Fibroblast of mammary gland (primary cell): ENCODE data around the gene ECHDC3.

ENCODE experiments used
- DNase-seq: peaks from one replicate; pipeline ENCODE4 v3.0.0-alpha.2; 2010; ENCODE audit warnings: low read depth
- H3K4me3 ChIP-seq: 2 replicates; pipeline ENCODE4 v1.5.1; 2011; ENCODE audit warnings: low read depth, mild to moderate bottlenecking, low read length, moderate library complexity; ENCODE audit not compliant: control insufficient read depth
- TF ChIP-seq, protein P1 (sequence below): conservative IDR thresholded peaks from 2 replicates; pipeline ENCODE4 v1.5.1; 2011; ENCODE audit warnings: low read depth, low read length, inconsistent platforms; ENCODE audit not compliant: control insufficient read depth, insufficient read depth

Gene ECHDC3

DNA sequence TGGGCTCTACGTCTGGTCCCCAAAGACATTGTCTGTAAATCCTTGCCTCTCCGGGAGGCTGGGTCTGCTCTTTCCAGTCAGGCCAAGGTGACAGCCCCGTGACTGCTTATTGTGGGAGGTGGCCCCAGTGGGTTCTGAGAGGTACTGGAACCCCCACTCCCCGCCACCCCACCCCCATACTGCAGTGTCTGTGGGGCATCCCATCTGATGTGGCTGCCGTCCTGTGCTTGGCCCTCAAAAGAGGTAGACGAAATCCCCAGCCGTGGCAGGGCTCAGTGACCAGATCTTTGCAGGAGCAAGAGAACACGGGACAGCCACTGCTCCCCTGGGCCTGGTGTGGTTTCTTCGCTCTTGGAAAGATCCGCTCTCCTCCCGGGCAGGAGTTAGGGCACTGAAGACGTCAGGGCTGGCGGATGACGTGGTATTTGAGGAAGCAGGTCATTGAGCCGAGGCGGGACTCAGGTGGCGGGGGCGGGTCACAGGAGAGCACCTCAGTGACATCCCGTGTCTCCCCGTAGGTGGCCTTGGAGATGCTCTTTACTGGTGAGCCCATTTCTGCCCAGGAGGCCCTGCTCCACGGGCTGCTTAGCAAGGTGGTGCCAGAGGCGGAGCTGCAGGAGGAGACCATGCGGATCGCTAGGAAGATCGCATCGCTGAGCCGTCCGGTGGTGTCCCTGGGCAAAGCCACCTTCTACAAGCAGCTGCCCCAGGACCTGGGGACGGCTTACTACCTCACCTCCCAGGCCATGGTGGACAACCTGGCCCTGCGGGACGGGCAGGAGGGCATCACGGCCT is 20.7 kb downstream of the ECHDC3 start:
- no peak overlapping the region for H3K4me3 ChIP-seq
- TF ChIP-seq, protein P1, sequence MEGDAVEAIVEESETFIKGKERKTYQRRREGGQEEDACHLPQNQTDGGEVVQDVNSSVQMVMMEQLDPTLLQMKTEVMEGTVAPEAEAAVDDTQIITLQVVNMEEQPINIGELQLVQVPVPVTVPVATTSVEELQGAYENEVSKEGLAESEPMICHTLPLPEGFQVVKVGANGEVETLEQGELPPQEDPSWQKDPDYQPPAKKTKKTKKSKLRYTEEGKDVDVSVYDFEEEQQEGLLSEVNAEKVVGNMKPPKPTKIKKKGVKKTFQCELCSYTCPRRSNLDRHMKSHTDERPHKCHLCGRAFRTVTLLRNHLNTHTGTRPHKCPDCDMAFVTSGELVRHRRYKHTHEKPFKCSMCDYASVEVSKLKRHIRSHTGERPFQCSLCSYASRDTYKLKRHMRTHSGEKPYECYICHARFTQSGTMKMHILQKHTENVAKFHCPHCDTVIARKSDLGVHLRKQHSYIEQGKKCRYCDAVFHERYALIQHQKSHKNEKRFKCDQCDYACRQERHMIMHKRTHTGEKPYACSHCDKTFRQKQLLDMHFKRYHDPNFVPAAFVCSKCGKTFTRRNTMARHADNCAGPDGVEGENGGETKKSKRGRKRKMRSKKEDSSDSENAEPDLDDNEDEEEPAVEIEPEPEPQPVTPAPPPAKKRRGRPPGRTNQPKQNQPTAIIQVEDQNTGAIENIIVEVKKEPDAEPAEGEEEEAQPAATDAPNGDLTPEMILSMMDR, result no peak
- DNase-seq, result no peak

DNA sequence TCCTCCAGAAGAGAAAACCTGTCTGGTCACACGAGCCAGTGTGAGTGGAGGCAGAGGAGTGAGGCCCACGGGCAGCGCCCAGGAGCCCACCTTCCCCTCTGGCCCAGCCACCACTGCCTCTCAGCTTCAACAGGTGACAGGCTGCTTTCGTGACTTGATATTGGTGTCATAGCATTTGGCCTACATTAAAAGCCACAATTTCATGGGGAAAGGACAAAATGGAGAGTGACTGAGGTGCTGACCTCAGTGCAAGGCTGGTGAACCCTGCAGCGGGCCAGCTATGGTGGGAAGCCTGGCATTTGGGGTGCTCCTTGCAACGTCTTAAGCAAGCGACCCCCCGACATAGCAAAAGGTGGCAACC is 21.3 kb downstream of the ECHDC3 start:
- H3K4me3 ChIP-seq, result no peak overlapping the region
- no peak for DNase-seq
- TF ChIP-seq, protein P1, result no peak

GRCh38 chr10:11765141-11765540 is 23.0 kb downstream of the ECHDC3 start:
- TF ChIP-seq, protein P1, result no peak
- DNase-seq, result no peak
- H3K4me3 ChIP-seq, result no peak overlapping the region

DNA sequence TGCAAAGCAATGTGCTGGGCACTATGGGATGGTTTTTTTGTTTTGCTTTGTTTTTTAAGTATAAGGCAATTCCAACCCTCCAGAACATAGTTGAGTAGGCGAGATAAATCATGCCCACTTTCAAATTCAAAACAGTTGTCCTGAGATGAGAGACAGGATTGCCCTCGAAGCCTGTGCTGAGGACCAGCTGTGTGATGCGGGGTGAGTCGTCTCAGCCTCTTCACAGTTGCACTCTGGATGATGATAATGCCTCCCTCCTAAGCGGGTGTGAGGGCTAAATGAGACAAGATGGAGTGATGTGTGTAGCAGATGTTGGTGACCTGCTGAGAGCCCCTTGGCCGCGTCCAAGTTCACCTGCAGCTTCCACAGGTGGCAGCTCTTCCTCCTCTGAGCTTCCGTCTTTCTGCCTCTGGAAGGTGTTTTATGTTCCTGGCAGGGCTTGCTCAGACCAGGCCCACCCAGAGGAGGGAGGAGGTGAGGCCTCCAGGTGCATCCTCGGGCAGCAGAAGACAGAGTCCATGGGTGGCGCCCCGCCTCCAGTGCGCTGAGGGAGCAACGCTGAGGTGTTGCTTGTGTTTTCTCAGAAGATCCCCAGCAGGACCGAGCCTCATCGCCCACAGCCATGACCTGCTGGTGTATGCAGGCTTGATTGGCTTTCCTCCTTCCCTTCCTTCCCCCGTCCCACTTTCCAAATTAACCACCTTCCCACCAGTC is 30.6 kb downstream of the ECHDC3 start:
- TF ChIP-seq, protein P1, result no peak
- peak; percentile 5 for DNase-seq
- H3K4me3 ChIP-seq, result no peak overlapping the region

GRCh38 chr10:11773761-11774441 is 31.7 kb downstream of the ECHDC3 start:
- DNase-seq, result no peak
- TF ChIP-seq, protein P1, result no peak
- H3K4me3 ChIP-seq, result no peak overlapping the region

DNA sequence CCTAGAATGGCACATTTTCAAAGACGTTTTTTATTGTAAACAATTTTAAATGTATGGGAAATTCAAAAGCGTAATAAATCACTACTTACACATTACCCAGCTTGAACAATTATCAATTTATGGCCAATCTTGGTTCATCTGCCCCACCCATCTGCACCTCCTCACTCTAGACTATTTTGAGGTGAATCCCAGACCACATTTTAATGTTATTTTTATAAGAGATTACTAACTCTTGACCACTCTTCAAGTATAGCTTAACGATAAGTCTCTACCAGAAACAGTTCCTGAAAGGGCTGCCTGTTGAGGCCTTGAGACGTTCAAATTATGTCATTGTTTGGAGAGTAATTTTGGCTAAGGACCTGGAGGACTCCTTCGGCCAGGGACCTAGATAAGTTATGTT is 33.2 kb downstream of the ECHDC3 start:
- no peak overlapping the region for H3K4me3 ChIP-seq
- no peak for DNase-seq
- TF ChIP-seq, protein P1, result no peak
